IPS-18a (cell line): ENCODE measurements around the gene SEL1L3.

Source experiments
- H3K27ac ChIP-seq: one replicate; pipeline ENCODE4 v1.5.1; 2013; ENCODE audit warnings: low read length
- H3K27me3 ChIP-seq: one replicate; pipeline ENCODE4 v1.6.1; 2013; ENCODE audit warnings: mild to moderate bottlenecking, low read length; ENCODE audit not compliant: control insufficient read depth, insufficient read depth
- H3K36me3 ChIP-seq: one replicate; pipeline ENCODE4 v1.6.1; 2013; ENCODE audit warnings: low read depth, low read length; ENCODE audit not compliant: control insufficient read depth
- H3K4me1 ChIP-seq: one replicate; pipeline ENCODE4 v1.6.1; 2013; ENCODE audit warnings: low read depth, low read length; ENCODE audit not compliant: control insufficient read depth
- H3K4me3 ChIP-seq: one replicate; pipeline ENCODE4 v1.5.1; 2013; ENCODE audit warnings: low read length
- H3K9ac ChIP-seq: one replicate; pipeline ENCODE4 v1.6.1; 2013; ENCODE audit warnings: mild to moderate bottlenecking, low read length, moderate library complexity
- H3K9me3 ChIP-seq: one replicate; pipeline ENCODE4 v1.6.1; 2013; ENCODE audit warnings: low read depth, low read length; ENCODE audit not compliant: control insufficient read depth

Gene SEL1L3

DNA sequence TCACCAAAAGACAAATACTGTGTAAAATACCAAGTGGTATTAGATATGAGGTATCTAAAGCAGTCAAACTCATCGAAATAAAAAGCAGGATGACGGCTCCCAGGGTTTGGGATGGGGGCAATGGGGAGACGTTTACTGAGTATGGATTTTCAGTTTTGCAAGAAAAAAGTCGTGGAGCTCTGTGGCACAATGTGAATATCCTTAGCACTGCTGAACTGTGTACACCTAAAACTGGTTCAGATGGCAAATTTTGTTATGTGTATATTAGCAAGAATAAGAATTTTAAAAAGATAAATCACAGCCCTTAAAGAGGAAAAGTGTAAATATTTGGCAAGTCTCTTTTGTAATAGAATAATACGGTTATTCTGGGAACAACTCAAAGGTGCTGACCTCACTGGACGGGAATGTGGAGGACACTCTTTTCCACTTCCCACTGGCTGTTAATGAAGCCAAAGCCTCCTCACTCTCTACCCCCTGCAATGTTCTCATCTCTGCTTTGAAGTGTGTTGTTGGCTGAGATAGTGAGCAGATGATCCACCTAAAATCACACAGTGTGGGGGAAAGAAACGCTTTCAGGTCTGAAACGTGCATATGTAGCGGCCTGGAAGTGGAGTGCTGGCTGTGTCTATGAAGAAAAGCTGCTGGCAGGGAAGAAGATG lies 49.2 kb downstream of the SEL1L3 start:
- peaks cover 15% of the 10 kb centered on the region for H3K36me3 ChIP-seq
- H3K9me3 ChIP-seq: no peaks in the 10 kb centered on the region
- H3K9ac ChIP-seq: no peak overlapping the region
- peaks cover 13% of the 10 kb centered on the region for H3K4me1 ChIP-seq
- no peak overlapping the region for H3K4me3 ChIP-seq
- no peaks in the 10 kb centered on the region for H3K27me3 ChIP-seq
- no peak overlapping the region for H3K27ac ChIP-seq

DNA sequence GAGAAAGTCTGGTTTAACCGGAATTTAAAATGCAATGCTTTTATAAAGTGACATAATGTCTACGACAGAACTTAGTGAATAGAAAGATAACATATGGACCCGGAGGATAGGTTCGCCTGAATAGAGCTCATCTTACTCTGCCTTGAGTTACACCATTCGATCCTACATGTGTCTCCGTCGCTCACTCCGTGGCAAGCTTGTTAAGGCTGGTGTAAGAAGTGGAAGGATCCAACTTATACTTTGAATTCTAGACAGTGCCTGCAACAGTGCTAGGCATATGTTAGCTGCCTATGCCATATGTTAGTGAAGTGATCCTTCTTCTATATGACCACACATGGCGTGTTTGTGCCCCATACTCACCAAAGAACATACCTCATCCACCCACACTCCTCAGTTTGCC lies 50.9 kb downstream of the SEL1L3 start:
- Histone ChIP-seq H3K27me3 (no peaks in the 10 kb centered on the region), H3K4me1 (peaks cover 27% of the 10 kb centered on the region), H3K27ac (no peak overlapping the region), H3K4me3 (no peak overlapping the region), H3K9ac (no peak overlapping the region), H3K9me3 (no peaks in the 10 kb centered on the region), H3K36me3 (peaks cover 4% of the 10 kb centered on the region)

DNA sequence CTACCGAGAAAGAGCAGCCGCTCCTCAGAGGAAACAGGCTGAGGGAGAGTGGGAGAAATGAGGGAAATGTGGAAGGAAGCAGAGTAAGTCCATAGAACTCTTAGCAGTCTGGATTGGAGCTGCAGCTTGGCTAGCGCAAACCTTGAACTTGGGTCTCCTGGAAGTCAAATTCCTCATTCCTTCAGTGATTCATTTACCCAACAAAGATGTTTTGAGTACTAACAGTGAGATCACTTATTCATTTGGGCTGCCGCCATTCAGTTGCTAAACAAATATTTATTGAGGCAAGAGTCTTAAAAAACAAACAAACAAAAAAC lies 51.5 kb downstream of the SEL1L3 start:
- Histone ChIP-seq H3K36me3 (peaks cover 4% of the 10 kb centered on the region), H3K27me3 (no peaks in the 10 kb centered on the region), H3K9me3 (no peaks in the 10 kb centered on the region), H3K27ac (no peak overlapping the region), H3K4me1 (peaks cover 31% of the 10 kb centered on the region), H3K4me3 (no peak overlapping the region), H3K9ac (no peak overlapping the region)

DNA sequence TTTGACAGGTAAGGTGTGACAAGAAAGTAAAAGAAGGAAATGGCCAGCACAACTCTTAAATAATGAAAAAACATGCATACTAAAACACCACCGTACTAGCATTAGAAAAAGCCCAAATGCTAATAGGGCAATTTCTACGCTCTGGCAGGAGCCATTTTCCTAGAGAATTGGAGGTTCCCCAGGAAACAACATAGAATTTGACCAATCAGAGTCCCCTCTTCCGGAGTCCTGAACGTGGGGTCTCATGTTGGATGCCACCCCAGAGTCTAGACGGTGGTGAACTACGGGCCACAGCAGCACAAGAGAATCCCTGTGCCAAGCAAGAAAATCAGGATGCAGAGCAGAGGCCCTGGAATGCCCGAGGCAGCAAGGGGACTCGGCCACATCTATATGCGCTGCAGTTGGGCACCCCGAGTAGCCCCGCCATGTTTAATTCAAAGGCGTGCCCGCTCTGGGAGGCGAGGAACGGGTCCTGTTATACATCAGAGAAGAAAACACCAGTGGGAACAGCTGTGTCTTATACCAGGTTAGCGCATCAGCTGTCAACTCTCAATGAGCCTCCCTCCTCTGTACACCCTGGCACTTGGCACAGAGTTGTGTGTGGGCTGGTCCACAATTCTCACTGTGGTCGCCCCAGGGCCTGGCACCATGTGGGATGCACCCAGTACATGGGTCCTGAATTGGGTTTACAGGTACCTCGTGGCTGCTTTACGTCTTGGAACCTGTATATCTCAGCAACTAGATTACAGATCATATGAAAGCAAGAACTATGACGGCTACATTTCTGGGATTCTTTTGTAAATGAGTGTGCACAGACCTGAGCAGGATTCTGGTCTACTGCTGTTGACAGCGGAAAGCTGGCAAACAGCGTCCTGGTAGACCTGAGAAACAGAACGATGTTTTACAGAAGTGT lies 52.1 kb downstream of the SEL1L3 start:
- Histone ChIP-seq H3K9ac (no peak overlapping the region), H3K27ac (no peak overlapping the region), H3K9me3 (no peaks in the 10 kb centered on the region), H3K4me1 (peaks cover 31% of the 10 kb centered on the region), H3K27me3 (no peaks in the 10 kb centered on the region), H3K36me3 (peaks cover 4% of the 10 kb centered on the region), H3K4me3 (no peak overlapping the region)

DNA sequence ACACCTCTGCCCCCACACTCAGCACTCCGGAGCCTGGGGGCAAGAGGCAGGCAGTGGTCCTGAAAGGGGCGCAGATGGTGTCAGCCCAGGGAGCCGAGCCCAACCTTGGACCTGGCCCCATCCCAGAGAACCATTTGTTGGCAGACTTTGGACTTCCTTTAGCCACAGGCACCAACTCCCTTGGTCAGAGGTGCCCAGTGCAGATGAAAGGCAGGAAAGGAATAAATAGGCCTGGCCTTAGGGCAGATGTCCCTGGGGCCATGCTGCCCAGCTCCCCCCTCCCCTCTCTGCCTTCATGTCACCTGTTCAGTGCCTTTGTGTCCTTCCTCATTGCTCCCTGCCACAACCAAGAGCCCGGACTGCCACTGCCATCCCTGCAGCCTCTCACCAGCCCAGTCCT lies 52.8 kb downstream of the SEL1L3 start:
- no peak overlapping the region for H3K4me3 ChIP-seq
- H3K27ac ChIP-seq: no peak overlapping the region
- no peaks in the 10 kb centered on the region for H3K9me3 ChIP-seq
- peaks cover 4% of the 10 kb centered on the region for H3K36me3 ChIP-seq
- no peaks in the 10 kb centered on the region for H3K27me3 ChIP-seq
- H3K9ac ChIP-seq: no peak overlapping the region
- H3K4me1 ChIP-seq: peaks cover 34% of the 10 kb centered on the region

DNA sequence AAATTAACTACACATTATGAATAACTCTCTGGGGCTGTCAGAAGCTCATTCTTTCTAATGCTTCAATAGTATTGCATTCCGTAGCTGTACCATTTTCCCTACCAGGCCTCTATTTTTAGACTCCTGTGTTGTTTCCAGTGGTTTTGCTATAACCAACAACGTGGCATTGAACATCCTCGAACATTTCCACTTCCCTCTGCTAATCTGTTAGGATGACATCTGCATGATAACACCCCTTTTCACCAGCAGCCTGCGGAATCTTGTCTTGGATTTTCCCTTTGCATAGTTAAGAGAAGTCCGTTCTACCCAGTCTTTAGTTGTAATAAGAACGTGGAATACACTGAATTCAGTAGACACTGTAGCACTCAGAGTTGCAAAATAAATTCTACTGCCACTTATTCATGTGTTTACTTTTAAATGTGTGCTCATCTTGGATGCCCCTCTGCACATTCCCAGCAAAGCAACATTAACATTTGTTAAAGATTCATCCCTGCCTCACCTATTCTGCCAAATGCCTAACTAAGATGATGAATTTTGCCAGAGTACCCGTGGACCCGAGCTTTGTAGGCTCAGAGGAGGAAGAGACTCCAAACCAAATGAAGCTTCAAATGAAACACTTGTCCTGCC lies 55.6 kb downstream of the SEL1L3 start:
- Histone ChIP-seq H3K4me3 (peak overlapping the region; percentile 8), H3K9ac (no peak overlapping the region), H3K36me3 (peaks cover 12% of the 10 kb centered on the region), H3K9me3 (no peaks in the 10 kb centered on the region), H3K27ac (no peak overlapping the region), H3K27me3 (no peaks in the 10 kb centered on the region), H3K4me1 (peaks cover 28% of the 10 kb centered on the region)

DNA sequence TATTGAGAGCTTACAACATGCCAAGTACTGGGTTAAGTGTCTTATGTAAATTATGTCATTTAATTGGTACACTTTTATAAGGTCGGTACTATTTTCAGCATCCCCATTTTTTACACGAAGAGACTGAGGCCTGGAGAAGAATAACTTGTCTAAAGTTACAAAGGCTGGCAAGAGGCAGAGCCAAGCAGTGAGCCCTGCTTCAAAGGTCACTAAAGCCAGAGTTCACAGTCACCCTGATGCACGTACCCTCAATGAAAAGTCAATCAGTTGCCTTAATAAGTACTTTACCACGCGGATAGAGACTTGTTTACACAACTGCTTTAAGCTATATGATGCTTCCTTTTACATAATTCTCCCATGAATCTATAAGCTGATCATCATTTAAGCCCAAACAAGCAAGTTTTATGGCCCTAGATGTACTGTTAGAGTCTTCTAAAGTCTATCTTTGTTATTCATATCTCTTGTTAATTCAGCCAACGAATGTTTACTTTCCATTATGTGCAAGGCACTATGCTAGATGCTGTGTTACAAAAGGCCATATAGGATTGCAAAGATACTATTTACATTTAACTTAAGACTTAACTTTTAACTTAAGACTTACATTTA lies 57.4 kb downstream of the SEL1L3 start:
- no peak overlapping the region for H3K4me3 ChIP-seq
- H3K9ac ChIP-seq: no peak overlapping the region
- no peaks in the 10 kb centered on the region for H3K9me3 ChIP-seq
- H3K27me3 ChIP-seq: no peaks in the 10 kb centered on the region
- peaks cover 21% of the 10 kb centered on the region for H3K4me1 ChIP-seq
- peaks cover 11% of the 10 kb centered on the region for H3K36me3 ChIP-seq
- no peak overlapping the region for H3K27ac ChIP-seq

DNA sequence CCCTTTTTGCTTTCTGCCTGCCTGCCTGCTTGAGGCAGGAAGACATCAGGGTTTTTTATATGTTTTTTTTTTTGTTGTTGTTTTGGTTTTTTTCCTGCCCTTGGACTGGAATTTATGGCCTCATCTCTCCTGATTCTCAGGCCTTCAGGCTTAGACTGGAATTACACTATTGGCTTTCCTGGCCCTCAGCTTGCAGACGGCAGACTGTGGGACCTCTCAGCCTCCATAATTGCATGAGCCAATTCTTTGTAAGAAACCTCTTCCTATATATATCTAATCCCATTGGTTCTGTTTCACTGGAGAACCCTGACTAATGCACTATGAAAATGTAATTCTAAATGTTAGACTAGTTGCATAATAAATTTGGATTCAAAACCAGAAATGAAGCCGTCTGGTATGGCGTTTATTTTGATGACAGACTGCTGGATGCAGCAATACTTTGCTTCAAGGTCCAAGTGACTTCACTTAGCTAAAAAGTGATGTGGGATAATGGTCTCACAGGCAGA lies 59.0 kb downstream of the SEL1L3 start:
- Histone ChIP-seq H3K27me3 (no peaks in the 10 kb centered on the region), H3K4me1 (peaks cover 21% of the 10 kb centered on the region), H3K4me3 (no peak overlapping the region), H3K9me3 (no peaks in the 10 kb centered on the region), H3K27ac (no peak overlapping the region), H3K9ac (no peak overlapping the region), H3K36me3 (peaks cover 11% of the 10 kb centered on the region)

DNA sequence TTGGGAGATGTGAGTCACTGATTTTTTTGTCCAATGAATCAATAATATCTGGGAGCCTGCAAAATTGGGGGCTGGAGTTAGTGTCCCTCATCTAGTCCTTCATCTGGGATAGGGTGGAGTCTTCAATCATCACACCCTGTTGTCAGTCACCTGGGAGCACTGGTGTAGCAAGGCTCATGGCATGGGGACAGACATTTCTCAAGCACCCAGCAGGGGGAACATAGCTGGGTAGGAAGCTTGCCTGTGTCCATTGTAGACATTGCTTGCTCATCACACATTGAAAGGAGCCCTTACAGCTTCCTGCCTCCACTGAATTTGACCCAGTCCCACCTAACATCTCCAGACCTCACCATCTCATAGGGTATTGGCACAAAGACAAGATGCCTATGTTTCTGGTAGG lies 61.2 kb downstream of the SEL1L3 start:
- Histone ChIP-seq H3K4me3 (no peak overlapping the region), H3K27me3 (no peaks in the 10 kb centered on the region), H3K9me3 (no peaks in the 10 kb centered on the region), H3K27ac (no peak overlapping the region), H3K9ac (no peak overlapping the region), H3K36me3 (peaks cover 11% of the 10 kb centered on the region), H3K4me1 (peaks cover 5% of the 10 kb centered on the region)

DNA sequence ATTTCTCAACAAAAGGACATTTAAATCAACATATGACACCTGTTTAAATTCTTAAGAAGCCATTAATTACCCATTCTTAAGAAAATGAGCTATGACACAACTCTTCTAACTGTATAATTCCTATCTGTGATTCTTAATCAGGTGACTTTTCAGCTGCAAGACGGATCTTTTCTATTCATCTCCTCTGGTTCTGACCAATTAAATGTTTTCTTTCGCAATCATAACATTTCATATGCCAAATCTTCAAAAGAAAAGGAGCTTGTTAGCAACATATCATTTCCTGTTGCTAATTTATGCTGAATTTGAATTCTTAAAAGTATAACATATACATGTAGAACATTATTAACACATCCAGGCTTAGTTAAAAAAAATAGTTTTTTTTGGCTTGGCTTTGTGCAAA lies 62.5 kb downstream of the SEL1L3 start:
- H3K36me3 ChIP-seq: peaks cover 11% of the 10 kb centered on the region
- no peak overlapping the region for H3K9ac ChIP-seq
- H3K4me1 ChIP-seq: peaks cover 9% of the 10 kb centered on the region
- H3K27ac ChIP-seq: no peak overlapping the region
- H3K9me3 ChIP-seq: no peaks in the 10 kb centered on the region
- no peak overlapping the region for H3K4me3 ChIP-seq
- H3K27me3 ChIP-seq: no peaks in the 10 kb centered on the region

DNA sequence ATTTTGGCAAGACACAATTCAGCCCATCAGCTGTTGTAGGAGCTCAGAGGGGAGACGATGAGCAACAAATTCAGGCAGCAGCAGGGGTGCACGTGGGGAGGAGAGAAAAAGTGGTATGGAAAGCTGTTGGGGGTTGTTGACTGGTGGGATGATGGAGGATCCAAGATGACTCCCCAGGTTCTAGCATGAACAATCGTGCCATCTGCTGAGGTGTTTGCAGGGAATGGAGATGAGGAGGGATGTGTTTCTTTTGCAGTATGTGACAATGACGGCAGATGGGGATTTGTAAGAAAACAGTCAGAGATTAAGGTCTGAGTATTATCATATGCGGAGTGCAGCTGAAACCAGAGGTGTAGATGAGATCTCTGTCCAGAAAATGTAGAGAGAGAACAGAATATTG lies 63.3 kb downstream of the SEL1L3 start:
- no peaks in the 10 kb centered on the region for H3K27me3 ChIP-seq
- H3K9ac ChIP-seq: no peak overlapping the region
- peaks cover 8% of the 10 kb centered on the region for H3K4me1 ChIP-seq
- H3K36me3 ChIP-seq: peaks cover 11% of the 10 kb centered on the region
- no peak overlapping the region for H3K27ac ChIP-seq
- no peaks in the 10 kb centered on the region for H3K9me3 ChIP-seq
- no peak overlapping the region for H3K4me3 ChIP-seq
